K562 (cell line): ENCODE results near the gene PRELID1. TPM values are rescaled to one million over a fixed set of nuclear protein-coding genes. Genes with fewer than 3 reads are reported as not detected.
A peak's percentile ranks its signal among the peaks of the same experiment; 100 is the strongest.

Source experiments
- ATAC-seq: fragments of 200-7000 bp; cut with Tn5 transposase; 3 replicates; pipeline ENCODE4 v1.9.1; 2020; ENCODE audit warnings: moderate library complexity
- BruUV-seq: library from RNA; stranded (reverse); fragments of 400-500 nt; replicated peaks from 2 replicates; lab custom pipeline; 2021; lab: Mats Ljungman, UMichigan
- CTCF ChIA-PET: fragments of 300-600 bp; formaldehyde crosslinking; extraction: SDS; loops from one replicate; lab custom pipeline; 2021; ENCODE audit warnings: low intra/inter-chr PET ratio; lab: Yijun Ruan, JAX
- POLR2A ChIA-PET: fragments of 300-600, 350-650 bp; sonication (Branson Sonifier 250); formaldehyde crosslinking; extraction: SDS; loops from one replicate; lab custom pipeline; 2021; ENCODE audit warnings: antibody characterized with exemption, inconsistent platforms; lab: Yijun Ruan, JAX
- DNase-seq, 4 experiments: peaks; one replicate each; pipeline versions ENCODE4 v3.0.0 to v3.0.0-alpha.2; 2011 to 2018; ENCODE audit warnings: low spot score in 3 of 4, mixed read lengths in 3 of 4; ENCODE audit errors: extremely low read depth in 1 of 4
- FAIRE-seq: peaks from 2 replicates; lab custom pipeline; 2011; peaks lifted over from hg19 to GRCh38; lab: Jason Lieb, UNC
- H2AFZ ChIP-seq: 2 replicates; pipeline ENCODE4 v1.6.0; 2011; ENCODE audit warnings: low read depth, low read length, control low read depth, inconsistent platforms
- H3K27ac ChIP-seq: fragments of 200-600 bp; 3 replicates; pipeline ENCODE4 v1.8.0; 2011; ENCODE audit warnings: low read depth, mild to moderate bottlenecking, control low read depth, inconsistent platforms, low read length, moderate library complexity, mixed read lengths; ENCODE audit errors: extremely low read depth
- H3K27me3 ChIP-seq, 2 experiments: fragments of 300-600 bp in 1 of 2; 2 replicates in 1 of 2; 3 replicates in 1 of 2; pipeline versions ENCODE4 v1.6.0 to v1.8.0; 2011; ENCODE audit warnings: inconsistent platforms in 2 of 2, low read length in 2 of 2, mild to moderate bottlenecking in 1 of 2, mixed read lengths in 1 of 2, moderate library complexity in 1 of 2; ENCODE audit not compliant: control insufficient read depth in 2 of 2, insufficient read depth in 2 of 2
- H3K36me3 ChIP-seq: fragments of 300-600 bp; 3 replicates; pipeline ENCODE4 v1.8.0; 2011; ENCODE audit warnings: mild to moderate bottlenecking, low read length, inconsistent platforms; ENCODE audit not compliant: control insufficient read depth, insufficient read depth
- H3K4me1 ChIP-seq, 2 experiments: fragments of 200-600 bp in 1 of 2; replicated peaks in 1 of 2; 2 replicates in 1 of 2; 3 replicates in 1 of 2; pipeline versions ENCODE4 v1.5.1 to v1.8.0; 2011; ENCODE audit warnings: inconsistent platforms in 2 of 2, low read length in 2 of 2, mild to moderate bottlenecking in 1 of 2, mixed read lengths in 1 of 2, moderate library complexity in 1 of 2; ENCODE audit not compliant: control insufficient read depth in 2 of 2, insufficient read depth in 2 of 2
- H3K4me2 ChIP-seq: 2 replicates; pipeline ENCODE4 v1.6.1; 2011; ENCODE audit warnings: low read length, control low read depth, inconsistent platforms, mixed read lengths; ENCODE audit not compliant: insufficient read depth
- H3K4me3 ChIP-seq: fragments of 200-600 bp; sonication (generic), shearing (Covaris generic); 2 replicates; pipeline ENCODE4 v1.5.1; 2016; ENCODE audit warnings: control low read depth, inconsistent platforms
- H3K79me2 ChIP-seq: fragments of 200-600 bp; 3 replicates; pipeline ENCODE4 v1.8.0; 2011; ENCODE audit warnings: low read length, inconsistent platforms; ENCODE audit not compliant: control insufficient read depth, insufficient read depth
- H3K9ac ChIP-seq, 2 experiments: 2 replicates each; pipeline versions ENCODE4 v1.6.0 to v1.6.1; 2011; ENCODE audit warnings: low read depth in 2 of 2, low read length in 2 of 2, control low read depth in 1 of 2, inconsistent platforms in 1 of 2, mild to moderate bottlenecking in 1 of 2, mixed read lengths in 1 of 2; ENCODE audit not compliant: insufficient read depth in 1 of 2
- H3K9me1 ChIP-seq: one replicate; pipeline ENCODE4 v1.6.0; 2011; ENCODE audit warnings: inconsistent platforms, mild to moderate bottlenecking, low read length, moderate library complexity; ENCODE audit not compliant: control insufficient read depth, insufficient read depth
- H3K9me3 ChIP-seq: replicated peaks from 2 replicates; pipeline ENCODE4 v1.5.1; 2011; ENCODE audit warnings: low read depth, low read length, inconsistent platforms; ENCODE audit not compliant: control insufficient read depth, insufficient read depth
- H4K20me1 ChIP-seq: replicated peaks from 2 replicates; pipeline ENCODE4 v1.6.1; 2011; ENCODE audit warnings: low read length, inconsistent platforms, mixed read lengths; ENCODE audit not compliant: control insufficient read depth, insufficient read depth
- ARID2 ChIP-seq: fragments of 450-650 bp; IDR thresholded peaks from 2 replicates; pipeline ENCODE4 v1.6.1; 2017; ENCODE audit warnings: antibody characterized with exemption, mild to moderate bottlenecking
- CSDE1 ChIP-seq, 2 experiments: fragments of 450-650 bp; IDR thresholded peaks; 2 replicates each; pipeline ENCODE4 v1.6.1; 2016; ENCODE audit warnings: mild to moderate bottlenecking in 1 of 2
- ETS2 ChIP-seq: IDR thresholded peaks from 2 replicates; pipeline ENCODE4 v1.6.1; 2016; ENCODE audit warnings: borderline replicate concordance, missing genetic modification characterization, mild to moderate bottlenecking, moderate library complexity, missing compliant biosample characterization; ENCODE audit not compliant: poor library complexity, severe bottlenecking
- ETV1 ChIP-seq: fragments of 450-650 bp; conservative IDR thresholded peaks from 2 replicates; pipeline ENCODE4 v1.6.1; 2016; ENCODE audit warnings: missing genetic modification characterization, control low read depth, low read depth, missing compliant biosample characterization
- FOSL1 ChIP-seq: fragments of 200-800 bp; sonication (Bioruptor generic); conservative IDR thresholded peaks from 2 replicates; pipeline ENCODE4 v1.6.1; 2016; ENCODE audit warnings: missing genetic modification characterization, missing compliant biosample characterization
- MTA1 ChIP-seq: fragments of 450-650 bp; IDR thresholded peaks from 2 replicates; pipeline ENCODE4 v1.6.1; 2017; ENCODE audit warnings: borderline replicate concordance
- MYC ChIP-seq, 2 experiments: fragments of 250-450 bp in 1 of 2; sonication (Bioruptor Pico) in 1 of 2; IDR thresholded peaks; 2 replicates each; pipeline versions ENCODE4 v1.5.1 to v1.6.1; 2012 to 2021; ENCODE audit warnings: low read depth in 2 of 2, borderline replicate concordance in 1 of 2, improper control_type of control experiment in 1 of 2, low read length in 1 of 2, mild to moderate bottlenecking in 1 of 2, moderate library complexity in 1 of 2
- POLR2G ChIP-seq: fragments of 200-400 bp; formaldehyde crosslinking; IDR thresholded peaks from 2 replicates; pipeline ENCODE4 v1.6.1; 2017; ENCODE audit warnings: low read depth, mild to moderate bottlenecking, antibody characterized with exemption, low read length, moderate library complexity
- SIN3B ChIP-seq: fragments of 450-650 bp; IDR thresholded peaks from 2 replicates; pipeline ENCODE4 v1.6.1; 2017; ENCODE audit warnings: low read depth, mild to moderate bottlenecking, moderate library complexity
- SRSF3 ChIP-seq: fragments of 200-400 bp; formaldehyde crosslinking; IDR thresholded peaks from 2 replicates; pipeline ENCODE4 v1.6.1; 2016; ENCODE audit warnings: mild to moderate bottlenecking, low read length, moderate library complexity; ENCODE audit not compliant: insufficient read depth
- ZNF717 ChIP-seq: fragments of 250-450 bp; sonication (Bioruptor Pico); IDR thresholded peaks from 2 replicates; pipeline ENCODE4 v1.5.0; 2021
- WGBS: fragments of 100-300 bp; shearing (Covaris generic); methylation state at CpG from one replicate; pipeline ENCODE4 v1.1.6; 2016; ENCODE audit warnings: low coverage, mixed read lengths; ENCODE audit not compliant: insufficient coverage; ENCODE audit errors: missing lambda C conversion rate; 5-methylcytosine and 5-hydroxymethylcytosine counted together
- in situ Hi-C: fragments of 300-500 bp; cut with MboI; formaldehyde crosslinking; loops from 4 replicates; pipeline ENCODE4 v1.15.0; 2018; ENCODE audit warnings: inconsistent platforms, mixed read lengths
- intact Hi-C: fragments of 100-400 bp; cut with micrococcal nuclease; formaldehyde crosslinking; loops from 2 replicates; pipeline ENCODE4 v1.14.2; 2022
- polyA plus RNA-seq, 8 experiments: library from polyadenylated mRNA; depleted of rRNA in 4 of 8; stranded (reverse) in 5 of 8; unstranded in 3 of 8; fragments of >200 nt; fragmentation: Nextera tagmentation in 2 of 8; fragmentation: Illumina TruSeq in 1 of 8; extraction: Ambion mirVana in 2 of 8; extraction: Trizol in 1 of 8; gene quantifications; 2 replicates each; pipeline versions ENCODE4 v1.2.1 to v1.2.3, GENCODE V29; 2011 to 2014; ENCODE audit warnings: inconsistent platforms in 1 of 8, missing spikeins in 1 of 8
- total RNA-seq, 7 experiments: library from RNA; depleted of rRNA in 6 of 7; stranded (reverse); fragments of >200 nt in 6 of 7; fragmentation: Illumina TruSeq in 2 of 7; extraction: Trizol in 2 of 7; gene quantifications; 2 replicates each; pipeline versions ENCODE4 v1.2.1 to v1.2.3, GENCODE V29; 2011 to 2021; ENCODE audit warnings: low replicate concordance in 1 of 7
- TF ChIP-seq, protein P1 (sequence below): fragments of 250-450 bp; sonication (Bioruptor Pico); IDR thresholded peaks from 2 replicates; pipeline ENCODE4 v1.8.0; 2021; ENCODE audit warnings: borderline replicate concordance, mild to moderate bottlenecking, moderate library complexity; ENCODE audit not compliant: poor library complexity, severe bottlenecking
- TF ChIP-seq, protein P2 (sequence below): sonication (generic); formaldehyde crosslinking; IDR thresholded peaks from 2 replicates; pipeline ENCODE4 v1.8.0; 2022; ENCODE audit warnings: mild to moderate bottlenecking, missing genetic modification reagents
- TF ChIP-seq, protein P3 (sequence below): fragments of 450-650 bp; IDR thresholded peaks from 2 replicates; pipeline ENCODE4 v1.6.1; 2016; ENCODE audit warnings: borderline replicate concordance
- TF ChIP-seq, protein P4 (sequence below): fragments of 250-450 bp; sonication (Bioruptor Pico); IDR thresholded peaks from 2 replicates; pipeline ENCODE4 v1.5.0; 2020; ENCODE audit warnings: mild to moderate bottlenecking

The PRELID1 gene
- total and polyA plus RNA-seq, 9 of the 15 experiments (the other 6 are each of a cell fraction or from before 2014, with no cell fraction given), result 40.1 to 484 (median 340) TPM

DNA sequence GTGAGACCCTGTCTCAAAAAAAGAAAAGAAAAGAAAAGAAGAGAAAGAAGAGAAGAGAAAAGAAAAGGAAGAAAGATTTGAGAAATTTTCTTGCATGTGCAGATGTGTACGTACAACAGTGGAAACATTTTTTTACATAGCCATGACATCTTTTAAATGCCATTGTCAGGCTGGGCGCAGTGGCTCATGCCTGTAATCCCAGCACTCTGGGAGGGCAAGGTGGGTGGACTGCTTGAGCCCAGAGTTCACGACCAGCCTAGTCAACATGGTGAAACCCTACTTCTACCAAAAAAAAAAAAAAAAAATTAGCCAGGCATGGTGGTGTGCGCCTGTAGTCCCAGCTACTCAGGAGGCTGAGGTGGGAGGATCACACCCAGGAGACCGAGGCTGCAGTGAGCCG lies 41.3 kb downstream of the PRELID1 start (continued):
- TF ChIP-seq MYC (IDR thresholded peaks at IDR 0.05; ENCODE audit: low read depth, low read length), result no peak
- TF ChIP-seq MYC (CRISPR knock-in tag; IDR thresholded peaks at IDR 0.05; ENCODE audit: borderline replicate concordance, low read depth), result no peak
- no peak for TF ChIP-seq ZNF717 (CRISPR knock-in tag)
- TF ChIP-seq ARID2, result no peak

DNA sequence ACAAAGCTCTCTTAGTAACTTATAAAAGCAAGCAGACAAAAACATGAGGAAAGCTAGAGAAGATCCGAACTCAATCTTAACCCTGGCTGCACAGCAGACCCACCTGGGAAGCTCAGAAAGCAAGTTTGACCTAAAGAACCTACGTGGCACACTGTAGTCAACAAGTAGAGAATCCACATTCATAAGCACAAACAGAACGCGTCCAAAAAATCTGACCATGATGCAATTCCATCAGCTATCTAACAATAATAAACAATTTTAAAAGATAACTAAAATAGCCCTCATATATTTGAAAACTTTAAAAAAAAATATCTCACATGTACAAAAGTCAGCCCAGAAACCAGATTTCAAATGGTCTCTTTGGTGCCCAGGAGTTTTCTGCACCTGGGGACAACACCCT lies 43.2 kb downstream of the PRELID1 start:
- H3K9ac ChIP-seq, result peak overlapping the region in 1 of 2 experiments; percentile 60; a peak in 1 of 4 replicates
- no peak for TF ChIP-seq CSDE1 (IDR thresholded peaks at IDR 0.05)
- no peak for TF ChIP-seq POLR2G
- TF ChIP-seq, protein P1, sequence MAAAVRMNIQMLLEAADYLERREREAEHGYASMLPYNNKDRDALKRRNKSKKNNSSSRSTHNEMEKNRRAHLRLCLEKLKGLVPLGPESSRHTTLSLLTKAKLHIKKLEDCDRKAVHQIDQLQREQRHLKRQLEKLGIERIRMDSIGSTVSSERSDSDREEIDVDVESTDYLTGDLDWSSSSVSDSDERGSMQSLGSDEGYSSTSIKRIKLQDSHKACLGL (CRISPR knock-in tag), result no peak
- no peak for TF ChIP-seq ETV1 (tag)
- TF ChIP-seq SIN3B, result no peak
- TF ChIP-seq, protein P2, sequence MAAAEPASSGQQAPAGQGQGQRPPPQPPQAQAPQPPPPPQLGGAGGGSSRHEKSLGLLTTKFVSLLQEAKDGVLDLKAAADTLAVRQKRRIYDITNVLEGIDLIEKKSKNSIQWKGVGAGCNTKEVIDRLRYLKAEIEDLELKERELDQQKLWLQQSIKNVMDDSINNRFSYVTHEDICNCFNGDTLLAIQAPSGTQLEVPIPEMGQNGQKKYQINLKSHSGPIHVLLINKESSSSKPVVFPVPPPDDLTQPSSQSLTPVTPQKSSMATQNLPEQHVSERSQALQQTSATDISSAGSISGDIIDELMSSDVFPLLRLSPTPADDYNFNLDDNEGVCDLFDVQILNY (CRISPR knock-in tag), result no peak
- TF ChIP-seq SRSF3, result no peak
- TF ChIP-seq FOSL1, result no peak
- TF ChIP-seq ETS2, result no peak
- TF ChIP-seq, protein P3, sequence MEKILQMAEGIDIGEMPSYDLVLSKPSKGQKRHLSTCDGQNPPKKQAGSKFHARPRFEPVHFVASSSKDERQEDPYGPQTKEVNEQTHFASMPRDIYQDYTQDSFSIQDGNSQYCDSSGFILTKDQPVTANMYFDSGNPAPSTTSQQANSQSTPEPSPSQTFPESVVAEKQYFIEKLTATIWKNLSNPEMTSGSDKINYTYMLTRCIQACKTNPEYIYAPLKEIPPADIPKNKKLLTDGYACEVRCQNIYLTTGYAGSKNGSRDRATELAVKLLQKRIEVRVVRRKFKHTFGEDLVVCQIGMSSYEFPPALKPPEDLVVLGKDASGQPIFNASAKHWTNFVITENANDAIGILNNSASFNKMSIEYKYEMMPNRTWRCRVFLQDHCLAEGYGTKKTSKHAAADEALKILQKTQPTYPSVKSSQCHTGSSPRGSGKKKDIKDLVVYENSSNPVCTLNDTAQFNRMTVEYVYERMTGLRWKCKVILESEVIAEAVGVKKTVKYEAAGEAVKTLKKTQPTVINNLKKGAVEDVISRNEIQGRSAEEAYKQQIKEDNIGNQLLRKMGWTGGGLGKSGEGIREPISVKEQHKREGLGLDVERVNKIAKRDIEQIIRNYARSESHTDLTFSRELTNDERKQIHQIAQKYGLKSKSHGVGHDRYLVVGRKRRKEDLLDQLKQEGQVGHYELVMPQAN, result no peak
- no peak for TF ChIP-seq MTA1
- TF ChIP-seq, protein P4, sequence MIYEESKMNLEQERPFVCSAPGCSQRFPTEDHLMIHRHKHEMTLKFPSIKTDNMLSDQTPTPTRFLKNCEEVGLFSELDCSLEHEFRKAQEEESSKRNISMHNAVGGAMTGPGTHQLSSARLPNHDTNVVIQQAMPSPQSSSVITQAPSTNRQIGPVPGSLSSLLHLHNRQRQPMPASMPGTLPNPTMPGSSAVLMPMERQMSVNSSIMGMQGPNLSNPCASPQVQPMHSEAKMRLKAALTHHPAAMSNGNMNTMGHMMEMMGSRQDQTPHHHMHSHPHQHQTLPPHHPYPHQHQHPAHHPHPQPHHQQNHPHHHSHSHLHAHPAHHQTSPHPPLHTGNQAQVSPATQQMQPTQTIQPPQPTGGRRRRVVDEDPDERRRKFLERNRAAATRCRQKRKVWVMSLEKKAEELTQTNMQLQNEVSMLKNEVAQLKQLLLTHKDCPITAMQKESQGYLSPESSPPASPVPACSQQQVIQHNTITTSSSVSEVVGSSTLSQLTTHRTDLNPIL (CRISPR knock-in tag), result no peak

More for the DNA sequence above, 43.2 kb downstream of the PRELID1 start:
- H3K4me1 ChIP-seq, result peaks cover 14 to 15% of the 10 kb centered on the region in 2 experiments; a peak in 4 of 5 replicates
- no peak overlapping the region for H3K4me2 ChIP-seq
- H3K36me3 ChIP-seq, result peaks cover 62% of the 10 kb centered on the region
- CTCF ChIA-PET, result interaction anchor here (0.6 kb wide), 1 partner anchor 44 kb away, joined by 3 read pairs; no protein-coding TSS in a partner anchor
- intact Hi-C loops, result no loop called here
- WGBS, result 68% methylated on average over 4 of the region's 4 CpGs
- no peak for DNase-seq
- in situ Hi-C loops, result no loop called here
- no peak overlapping the region for H3K4me3 ChIP-seq
- POLR2A ChIA-PET, result interaction anchor here (1.0 to 1.1 kb wide), 3 partner anchors 13 to 91 kb away, joined by 3 to 7 read pairs (median 6); no protein-coding TSS in a partner anchor
- ATAC-seq, result no peak
- BruUV-seq, result no TSS peak
- no peak for FAIRE-seq
- no peaks in the 10 kb centered on the region for H3K9me3 ChIP-seq
- peaks cover 80% of the 10 kb centered on the region for H3K79me2 ChIP-seq
- H3K27ac ChIP-seq, result no peak overlapping the region
- no peaks in the 10 kb centered on the region for H3K27me3 ChIP-seq
- no peaks in the 10 kb centered on the region for H3K9me1 ChIP-seq
- no peak overlapping the region for H2AFZ ChIP-seq
- no peaks in the 10 kb centered on the region for H4K20me1 ChIP-seq
